ENCODE data around the gene ZNF699. TPM values are rescaled to one million over a fixed set of nuclear protein-coding genes. Genes with fewer than 3 reads are reported as not detected.

ZNF699 gene
- total RNA-seq = 10 to 100 TPM; 14.2 to 19.1 (median 14.8) TPM

DNA sequence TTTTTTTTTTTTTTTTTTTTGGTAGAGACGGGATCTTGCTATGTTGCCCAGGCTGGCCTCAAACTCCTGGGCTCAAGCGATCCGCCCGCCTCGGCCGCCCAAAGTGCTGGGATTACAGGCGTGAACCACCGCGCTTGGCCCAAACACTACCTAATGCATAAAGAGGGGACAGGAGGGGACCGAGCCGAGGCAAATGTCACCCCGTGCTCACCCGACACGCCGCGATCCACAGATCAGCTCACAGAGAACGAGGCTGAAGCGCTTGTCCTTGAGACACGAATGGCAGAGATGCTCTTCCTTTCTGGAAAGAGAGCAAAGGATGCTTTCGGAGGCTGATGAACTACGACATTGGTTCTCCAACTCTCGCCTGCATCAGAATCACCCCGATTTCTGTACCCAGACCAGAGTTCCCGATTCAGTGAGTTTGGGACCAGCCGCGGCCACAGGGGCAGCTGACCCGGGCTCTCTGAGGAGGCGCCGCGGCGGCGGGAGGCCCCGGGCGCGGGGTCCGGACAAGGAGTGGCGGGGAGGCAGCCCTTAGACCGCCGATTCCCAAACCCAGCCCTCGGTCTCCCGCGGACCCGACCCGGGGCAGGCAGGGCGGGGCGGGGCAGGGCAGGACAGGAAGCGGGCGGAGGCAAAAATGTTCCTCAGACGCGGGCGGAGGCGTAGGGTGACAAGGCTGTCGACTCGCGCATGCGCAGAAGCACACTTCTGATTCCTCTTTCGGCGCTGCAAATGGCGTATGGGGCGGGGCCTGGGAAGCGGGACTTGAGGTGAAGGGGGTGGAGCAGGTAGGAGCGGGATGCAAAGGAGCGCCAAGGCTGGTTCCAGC, at the start of gene ZNF699:
TSS of gene ZNF699 (minus strand) at position 700 of the 835 bp plus-strand sequence. CDS start 4,719 bp downstream, outside the sequence.
- intact Hi-C loops (cut with DNase I) = loop anchor here (5.0 kb wide), 2 partner anchors 128 to 167 kb away; partner anchors contain the start of genes ZNF266 and ZNF317
- TF ChIP-seq POLR2A (IDR thresholded peaks at IDR 0.05; ENCODE audit: low read depth) = peak; percentile 60
- peak; percentile 90 to 92 for TF ChIP-seq POLR2AphosphoS5 (IDR thresholded peaks at IDR 0.05)
- no peak for TF ChIP-seq EP300 (IDR thresholded peaks at IDR 0.05)
- TF ChIP-seq, protein P1, sequence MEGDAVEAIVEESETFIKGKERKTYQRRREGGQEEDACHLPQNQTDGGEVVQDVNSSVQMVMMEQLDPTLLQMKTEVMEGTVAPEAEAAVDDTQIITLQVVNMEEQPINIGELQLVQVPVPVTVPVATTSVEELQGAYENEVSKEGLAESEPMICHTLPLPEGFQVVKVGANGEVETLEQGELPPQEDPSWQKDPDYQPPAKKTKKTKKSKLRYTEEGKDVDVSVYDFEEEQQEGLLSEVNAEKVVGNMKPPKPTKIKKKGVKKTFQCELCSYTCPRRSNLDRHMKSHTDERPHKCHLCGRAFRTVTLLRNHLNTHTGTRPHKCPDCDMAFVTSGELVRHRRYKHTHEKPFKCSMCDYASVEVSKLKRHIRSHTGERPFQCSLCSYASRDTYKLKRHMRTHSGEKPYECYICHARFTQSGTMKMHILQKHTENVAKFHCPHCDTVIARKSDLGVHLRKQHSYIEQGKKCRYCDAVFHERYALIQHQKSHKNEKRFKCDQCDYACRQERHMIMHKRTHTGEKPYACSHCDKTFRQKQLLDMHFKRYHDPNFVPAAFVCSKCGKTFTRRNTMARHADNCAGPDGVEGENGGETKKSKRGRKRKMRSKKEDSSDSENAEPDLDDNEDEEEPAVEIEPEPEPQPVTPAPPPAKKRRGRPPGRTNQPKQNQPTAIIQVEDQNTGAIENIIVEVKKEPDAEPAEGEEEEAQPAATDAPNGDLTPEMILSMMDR (IDR thresholded peaks at IDR 0.05) = peak in 1 of 3 experiments; percentile 17
- Histone ChIP-seq H3K27ac (replicated peaks in 1 of 4) (peak within 1 kb of the TSS; percentile 93 to 98 (median 98)), H3K27me3 (no peaks in the 10 kb centered on the region), H3K36me3 (peaks cover 6 to 20% (median 7%) of the 10 kb centered on the region in 4 donors), H3K9me3 (peaks cover 0 to 5% (median 0%) of the 10 kb centered on the region in 4 donors), H3K4me3 (peak within 1 kb of the TSS; percentile 86 to 94 (median 89)), H3K4me1 (peaks cover 7 to 32% (median 25%) of the 10 kb centered on the region in 4 donors)
- peak; percentile 99 for DNase-seq (ENCODE audit: extremely low spot score)
- under 1% methylated on average over 46 of the region's 63 CpGs for WGBS

DNA sequence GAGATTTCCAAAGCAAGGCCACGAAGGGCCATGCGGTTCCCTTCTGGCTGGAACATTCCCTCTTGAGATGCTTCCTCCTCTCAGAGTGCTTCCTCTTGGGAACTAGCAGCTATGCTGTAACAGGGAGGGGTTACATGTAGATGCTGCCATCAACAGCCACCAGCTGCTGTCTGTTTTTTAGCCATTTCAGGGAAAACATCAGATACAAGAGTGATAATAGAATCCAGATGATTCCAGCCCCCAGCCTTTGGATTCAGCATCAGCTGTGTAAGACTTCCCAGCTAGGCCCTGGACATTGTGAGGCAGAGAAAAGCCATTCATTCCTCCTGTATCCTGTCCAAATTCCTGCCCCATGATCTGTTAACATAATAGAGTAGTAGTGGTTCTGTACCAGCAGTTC, 45.0 kb upstream of the ZNF699 start:
- no peak overlapping the region for H3K4me3 ChIP-seq
- H3K27me3 ChIP-seq = no peaks in the 10 kb centered on the region
- peaks cover 21 to 71% (median 43%) of the 10 kb centered on the region in 4 donors for H3K36me3 ChIP-seq
- 89% methylated on average over 2 of the region's 2 CpGs for WGBS
- H3K27ac ChIP-seq (replicated peaks in 1 of 4) = no peak overlapping the region
- H3K9me3 ChIP-seq = peaks cover 4 to 97% (median 95%) of the 10 kb centered on the region in 4 donors
- no peaks in the 10 kb centered on the region for H3K4me1 ChIP-seq
- intact Hi-C loops (cut with DNase I) = no loop called here
- TF ChIP-seq POLR2A (IDR thresholded peaks at IDR 0.05; ENCODE audit: low read depth) = no peak
- no peak for TF ChIP-seq EP300 (IDR thresholded peaks at IDR 0.05)
- TF ChIP-seq, protein P1 (IDR thresholded peaks at IDR 0.05) = no peak
- no peak for TF ChIP-seq POLR2AphosphoS5 (IDR thresholded peaks at IDR 0.05)
- DNase-seq (ENCODE audit: extremely low spot score) = no peak

DNA sequence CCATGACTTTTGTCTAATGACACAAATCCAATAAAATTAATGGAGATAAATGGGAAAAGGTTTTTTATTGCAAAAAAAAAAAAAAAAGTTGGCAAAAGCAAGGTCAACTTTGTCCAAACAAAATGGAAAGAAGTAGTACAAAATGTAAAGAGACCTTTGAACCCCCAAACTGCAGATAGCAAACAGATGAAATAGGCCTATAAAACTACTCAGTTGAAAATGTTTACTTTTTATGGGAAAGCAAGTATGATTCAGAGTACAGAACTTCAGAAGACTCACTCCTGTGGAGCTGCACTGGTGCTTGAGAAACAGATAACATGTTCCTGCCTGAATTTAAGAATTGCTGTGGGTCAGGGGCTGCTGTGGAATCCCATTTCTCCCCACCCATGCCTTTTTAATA, 43.4 kb upstream of the ZNF699 start:
- DNase-seq (ENCODE audit: extremely low spot score) = no peak
- H3K36me3 ChIP-seq = peaks cover 25 to 75% (median 49%) of the 10 kb centered on the region in 4 donors
- intact Hi-C loops (cut with DNase I) = no loop called here
- H3K9me3 ChIP-seq = peaks cover 4 to 97% (median 95%) of the 10 kb centered on the region in 4 donors
- H3K27me3 ChIP-seq = no peaks in the 10 kb centered on the region
- H3K27ac ChIP-seq (replicated peaks in 1 of 4) = no peak overlapping the region
- TF ChIP-seq POLR2A (IDR thresholded peaks at IDR 0.05; ENCODE audit: low read depth) = no peak
- no peaks in the 10 kb centered on the region for H3K4me1 ChIP-seq
- no peak overlapping the region for H3K4me3 ChIP-seq

DNA sequence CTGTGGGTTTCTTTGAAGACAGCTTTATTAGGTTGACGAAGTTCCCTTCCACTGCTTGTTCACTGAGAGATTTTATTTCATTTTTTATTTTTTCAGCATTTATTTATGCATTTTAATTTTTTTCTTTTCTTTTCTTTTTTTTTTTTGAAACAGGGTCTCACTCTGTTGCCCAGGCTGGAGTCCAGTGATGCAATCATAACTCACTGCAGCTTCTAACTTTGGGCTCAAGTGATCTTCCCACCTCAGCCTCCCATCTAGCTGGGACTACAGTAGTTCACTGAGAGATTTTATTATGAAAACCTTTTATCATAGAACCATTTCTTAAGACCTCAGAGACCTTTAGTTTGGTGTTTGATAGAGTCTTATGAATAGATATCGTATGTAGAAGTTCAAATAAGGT, 42.9 kb upstream of the ZNF699 start:
- WGBS = 96% methylated on average over 2 of the region's 2 CpGs
- no peaks in the 10 kb centered on the region for H3K27me3 ChIP-seq
- no peak for TF ChIP-seq POLR2A (IDR thresholded peaks at IDR 0.05; ENCODE audit: low read depth)
- TF ChIP-seq EP300 (IDR thresholded peaks at IDR 0.05) = no peak
- no peak for TF ChIP-seq POLR2AphosphoS5 (IDR thresholded peaks at IDR 0.05)
- TF ChIP-seq, protein P1 (IDR thresholded peaks at IDR 0.05) = no peak
- H3K4me1 ChIP-seq = no peaks in the 10 kb centered on the region
- DNase-seq (ENCODE audit: extremely low spot score) = no peak
- H3K9me3 ChIP-seq = peaks cover 4 to 97% (median 95%) of the 10 kb centered on the region in 4 donors
- no peak overlapping the region for H3K4me3 ChIP-seq
- peaks cover 20 to 72% (median 45%) of the 10 kb centered on the region in 4 donors for H3K36me3 ChIP-seq
- no peak overlapping the region for H3K27ac ChIP-seq (replicated peaks in 1 of 4)
- intact Hi-C loops (cut with DNase I) = no loop called here

DNA sequence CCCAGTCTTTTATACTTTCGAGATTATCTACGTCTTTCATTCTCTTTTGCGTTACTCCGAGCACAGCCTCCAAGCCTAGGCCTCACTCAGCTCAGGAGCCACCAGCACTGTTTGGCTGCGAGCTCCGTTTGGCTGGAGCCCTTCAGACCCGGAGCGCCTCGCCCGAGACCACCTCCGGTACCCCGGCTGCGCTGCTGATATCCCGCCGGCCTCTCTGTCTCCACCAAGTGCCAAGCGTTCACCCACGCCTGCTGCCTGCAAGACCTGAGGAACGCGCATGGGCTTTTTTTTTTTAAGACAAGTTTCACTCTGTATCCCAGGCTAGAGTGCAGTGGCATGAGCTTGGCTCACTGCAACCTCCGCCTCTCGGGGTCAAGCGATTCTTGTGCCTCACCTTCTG, 39.0 kb upstream of the ZNF699 start:
- H3K4me1 ChIP-seq = no peaks in the 10 kb centered on the region
- H3K4me3 ChIP-seq = no peak overlapping the region
- TF ChIP-seq, protein P1 (IDR thresholded peaks at IDR 0.05) = no peak
- TF ChIP-seq POLR2A (IDR thresholded peaks at IDR 0.05; ENCODE audit: low read depth) (no peak), EP300 (IDR thresholded peaks at IDR 0.05) (no peak), POLR2AphosphoS5 (IDR thresholded peaks at IDR 0.05) (no peak)
- H3K36me3 ChIP-seq = peaks cover 31 to 71% (median 46%) of the 10 kb centered on the region in 4 donors
- no peak for DNase-seq (ENCODE audit: extremely low spot score)
- WGBS = 98% methylated on average over 22 of the region's 22 CpGs
- no peaks in the 10 kb centered on the region for H3K27me3 ChIP-seq
- intact Hi-C loops (cut with DNase I) = no loop called here
- peaks cover 3 to 99% (median 94%) of the 10 kb centered on the region in 4 donors for H3K9me3 ChIP-seq
- no peak overlapping the region for H3K27ac ChIP-seq (replicated peaks in 1 of 4)
